ENCODE results near the gene ATXN10.

GRCh38 chr22:45816776-45817175 lies 145.1 kb downstream of the ATXN10 start:
- TF ChIP-seq, protein P1, sequence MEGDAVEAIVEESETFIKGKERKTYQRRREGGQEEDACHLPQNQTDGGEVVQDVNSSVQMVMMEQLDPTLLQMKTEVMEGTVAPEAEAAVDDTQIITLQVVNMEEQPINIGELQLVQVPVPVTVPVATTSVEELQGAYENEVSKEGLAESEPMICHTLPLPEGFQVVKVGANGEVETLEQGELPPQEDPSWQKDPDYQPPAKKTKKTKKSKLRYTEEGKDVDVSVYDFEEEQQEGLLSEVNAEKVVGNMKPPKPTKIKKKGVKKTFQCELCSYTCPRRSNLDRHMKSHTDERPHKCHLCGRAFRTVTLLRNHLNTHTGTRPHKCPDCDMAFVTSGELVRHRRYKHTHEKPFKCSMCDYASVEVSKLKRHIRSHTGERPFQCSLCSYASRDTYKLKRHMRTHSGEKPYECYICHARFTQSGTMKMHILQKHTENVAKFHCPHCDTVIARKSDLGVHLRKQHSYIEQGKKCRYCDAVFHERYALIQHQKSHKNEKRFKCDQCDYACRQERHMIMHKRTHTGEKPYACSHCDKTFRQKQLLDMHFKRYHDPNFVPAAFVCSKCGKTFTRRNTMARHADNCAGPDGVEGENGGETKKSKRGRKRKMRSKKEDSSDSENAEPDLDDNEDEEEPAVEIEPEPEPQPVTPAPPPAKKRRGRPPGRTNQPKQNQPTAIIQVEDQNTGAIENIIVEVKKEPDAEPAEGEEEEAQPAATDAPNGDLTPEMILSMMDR (IDR thresholded peaks at IDR 0.05 in 2 of 3, conservative IDR thresholded peaks at IDR 0.05 in 1 of 3; ENCODE audit: borderline replicate concordance in 1 of 3, insufficient read depth in 1 of 3, low read depth in 2 of 3, low read length in 2 of 3) = no peak
- TF ChIP-seq TCF7L2 (IDR thresholded peaks at IDR 0.05; ENCODE audit: borderline replicate concordance, extremely low read depth, insufficient read depth, insufficient read length) = no peak
- no peak for TF ChIP-seq SRF (IDR thresholded peaks at IDR 0.05; ENCODE audit: low read depth)
- no peak for TF ChIP-seq EGR1 (IDR thresholded peaks at IDR 0.05; ENCODE audit: low read depth)
- no peak for TF ChIP-seq ATF3 (IDR thresholded peaks at IDR 0.05)
- TF ChIP-seq, protein P2, sequence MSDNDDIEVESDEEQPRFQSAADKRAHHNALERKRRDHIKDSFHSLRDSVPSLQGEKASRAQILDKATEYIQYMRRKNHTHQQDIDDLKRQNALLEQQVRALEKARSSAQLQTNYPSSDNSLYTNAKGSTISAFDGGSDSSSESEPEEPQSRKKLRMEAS (IDR thresholded peaks at IDR 0.05) = no peak
- TF ChIP-seq RAD21 (IDR thresholded peaks at IDR 0.05; ENCODE audit: low read depth) = no peak
- no peak for TF ChIP-seq SIN3A (IDR thresholded peaks at IDR 0.05; ENCODE audit: low read depth)
- no peak for TF ChIP-seq JUND (IDR thresholded peaks at IDR 0.05)
